ENCODE data around the gene LRRC18.

The LRRC18 gene

DNA sequence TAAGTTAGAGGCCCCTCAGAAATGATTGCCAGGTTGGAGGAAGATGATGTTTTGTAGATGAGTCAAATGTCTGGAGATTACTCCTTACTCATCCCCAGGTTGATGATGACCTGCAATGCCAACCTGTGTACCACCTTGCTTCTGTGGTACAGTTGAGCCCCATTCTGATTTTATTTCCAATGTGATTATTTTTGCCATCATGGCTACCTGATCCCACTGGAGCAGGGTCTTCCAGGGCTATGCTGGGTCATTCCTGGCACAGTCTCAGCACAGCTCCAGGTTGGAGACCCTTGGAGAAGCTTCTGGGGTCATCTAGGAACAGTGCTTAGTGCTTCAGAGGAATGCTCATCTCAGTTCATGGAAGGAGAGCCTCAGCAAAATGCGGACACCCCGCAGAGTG, 34.3 kb downstream of the LRRC18 start:
- no peak for DNase-seq

DNA sequence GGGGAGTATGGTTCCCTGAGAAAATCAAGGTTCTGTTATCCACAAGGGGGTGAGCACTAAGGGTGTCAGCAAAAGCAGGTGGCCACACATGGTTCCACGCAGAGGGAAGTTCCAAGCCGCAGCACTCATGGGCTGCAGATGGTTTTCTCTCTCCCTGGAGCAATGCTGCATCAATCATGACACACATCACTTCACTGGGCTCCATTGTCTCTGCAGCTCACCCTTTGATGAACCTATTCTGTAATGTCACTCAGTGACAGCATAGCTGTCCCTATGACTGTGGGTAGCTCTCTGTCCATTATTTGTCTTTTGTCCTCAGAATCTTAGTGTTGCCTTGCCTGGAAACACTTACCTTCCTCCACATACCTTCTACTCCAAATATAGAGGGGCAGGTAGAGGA, 34.8 kb downstream of the LRRC18 start:
- no peak for DNase-seq

DNA sequence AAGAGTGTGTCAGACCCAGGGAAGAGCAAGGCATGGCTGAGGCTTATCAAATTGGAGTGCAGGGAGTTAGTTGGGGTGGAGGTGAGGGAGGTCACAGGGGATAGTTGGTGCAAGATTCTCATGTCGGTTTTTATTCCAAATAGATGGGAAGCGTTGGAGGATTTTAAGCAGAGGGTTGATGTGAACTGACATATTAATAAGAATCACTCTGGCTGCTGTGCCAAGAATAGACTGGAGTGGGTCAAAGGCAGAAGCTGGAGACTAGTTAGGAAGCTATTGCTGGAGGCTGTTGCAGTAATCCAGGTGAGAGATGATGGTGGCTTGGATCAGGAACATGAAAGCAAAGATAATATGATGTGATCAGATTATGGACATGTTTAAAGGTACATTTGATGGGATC, 36.5 kb downstream of the LRRC18 start:
- no peak for DNase-seq

DNA sequence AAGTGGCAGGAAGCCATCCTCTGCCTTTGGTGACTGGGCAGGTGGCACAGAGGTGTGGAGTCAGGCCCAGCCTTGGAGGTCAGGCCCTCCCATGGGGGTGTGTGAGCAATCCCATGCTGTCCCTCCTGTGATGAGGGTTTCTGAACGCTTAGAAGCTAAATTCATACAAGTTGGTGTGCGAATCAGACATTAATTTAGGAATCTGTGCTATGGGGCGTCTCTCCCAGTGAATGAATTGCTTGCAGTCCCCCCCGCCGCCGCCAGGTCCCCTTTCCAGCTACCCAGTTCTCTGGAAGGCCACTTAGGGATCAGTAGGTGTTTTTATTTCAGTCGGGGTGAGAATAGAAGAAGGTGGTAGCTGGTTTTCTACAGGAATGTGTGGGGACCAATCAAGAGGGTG, 37.5 kb downstream of the LRRC18 start:
- no peak for DNase-seq

DNA sequence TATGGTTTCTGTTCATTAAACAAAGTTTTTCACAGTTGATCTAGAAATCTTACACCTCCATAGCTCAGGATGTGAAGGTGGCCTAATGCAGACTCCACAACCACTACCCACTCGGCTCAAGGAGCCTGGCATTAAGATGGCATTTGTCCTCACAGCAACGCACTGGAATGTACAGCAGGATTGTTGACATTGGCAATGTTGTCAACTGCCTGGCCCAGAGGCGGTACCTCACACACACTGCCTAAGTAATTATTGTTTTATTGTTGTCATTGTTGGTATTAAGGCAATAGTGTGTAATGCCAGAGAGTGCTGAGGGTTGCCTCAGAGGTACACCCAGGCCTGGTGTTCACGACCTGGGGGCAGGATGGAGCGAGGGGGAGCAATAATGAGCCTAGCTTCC, 38.3 kb downstream of the LRRC18 start:
- no peak for DNase-seq

DNA sequence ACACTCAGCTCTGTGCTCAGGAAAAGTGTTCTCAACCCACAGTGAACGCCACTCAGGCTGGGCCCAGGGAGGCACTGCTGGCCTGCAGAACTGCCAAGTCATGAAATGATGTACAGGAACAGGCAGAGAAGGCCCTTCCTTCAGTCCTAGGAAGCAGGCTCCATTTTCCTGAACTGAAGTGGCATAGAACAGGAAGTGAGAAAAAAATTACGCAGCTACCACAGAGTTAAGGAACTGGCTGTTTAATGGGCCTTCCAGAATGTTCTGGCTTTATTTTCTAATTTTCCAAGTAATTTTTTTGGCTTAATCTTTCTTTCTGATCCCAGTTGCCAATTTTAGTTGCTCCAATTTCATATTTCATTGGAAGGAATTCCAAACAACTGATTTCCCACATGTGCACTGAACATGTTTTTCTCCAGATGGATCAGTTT, 39.3 kb downstream of the LRRC18 start:
- no peak for DNase-seq

DNA sequence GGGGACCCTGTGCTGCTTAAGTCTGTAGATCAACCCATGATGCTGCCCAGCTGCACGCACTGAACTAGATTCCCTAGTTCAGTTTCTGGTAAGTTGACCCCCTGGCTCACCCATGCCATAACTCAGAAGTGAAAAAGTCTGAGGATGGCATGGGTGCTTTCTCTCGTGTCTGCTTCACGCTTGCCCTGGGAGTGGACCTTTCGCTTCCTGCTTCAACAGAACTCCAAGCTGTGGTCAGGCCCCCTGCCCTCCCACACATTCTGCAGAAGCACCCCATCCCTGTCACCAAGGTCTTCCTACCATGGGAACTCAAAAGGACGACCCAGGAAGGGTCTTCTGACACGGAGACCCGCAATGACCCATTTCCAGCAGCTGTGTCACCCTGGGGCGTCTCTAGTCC, 39.9 kb downstream of the LRRC18 start:
- DNase-seq = no peak

DNA sequence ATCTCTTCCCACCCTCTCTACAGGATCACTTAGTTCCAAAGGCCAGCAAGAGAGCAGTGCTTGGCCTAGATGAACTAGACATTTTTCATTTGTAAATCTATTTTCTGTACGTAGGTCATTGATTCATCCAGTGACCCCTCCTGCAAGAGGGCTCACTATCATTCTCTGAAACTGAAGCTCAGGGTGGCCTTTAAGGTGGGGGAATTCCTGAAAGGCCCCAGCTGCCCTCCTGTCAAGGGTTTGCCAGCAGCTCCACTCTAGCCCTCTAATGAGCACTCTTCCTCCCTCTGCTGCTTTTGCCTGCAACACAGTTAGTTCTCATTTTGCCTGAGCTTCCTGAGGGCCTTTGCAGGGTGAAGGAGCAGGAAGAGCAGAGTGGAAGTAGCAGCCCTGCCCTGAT, 41.2 kb downstream of the LRRC18 start:
- no peak for DNase-seq

DNA sequence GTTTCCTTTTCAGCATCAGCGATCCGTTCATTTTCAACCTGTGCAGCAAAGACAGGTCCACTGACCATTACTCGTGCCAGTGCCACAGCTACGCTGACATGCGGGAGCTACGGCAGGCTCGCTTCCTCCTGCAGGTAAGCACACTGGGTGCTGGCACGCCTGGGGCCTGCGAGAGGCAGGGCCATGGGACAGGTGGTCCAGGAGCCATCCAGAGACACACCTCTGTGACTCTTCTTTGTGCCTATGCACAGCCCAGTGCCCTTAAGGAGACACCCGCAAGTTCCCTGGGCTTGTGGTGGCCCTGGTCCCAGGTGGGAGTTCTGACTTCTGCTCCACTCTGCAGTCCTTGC, 42.2 kb downstream of the LRRC18 start:
- DNase-seq = no peak

DNA sequence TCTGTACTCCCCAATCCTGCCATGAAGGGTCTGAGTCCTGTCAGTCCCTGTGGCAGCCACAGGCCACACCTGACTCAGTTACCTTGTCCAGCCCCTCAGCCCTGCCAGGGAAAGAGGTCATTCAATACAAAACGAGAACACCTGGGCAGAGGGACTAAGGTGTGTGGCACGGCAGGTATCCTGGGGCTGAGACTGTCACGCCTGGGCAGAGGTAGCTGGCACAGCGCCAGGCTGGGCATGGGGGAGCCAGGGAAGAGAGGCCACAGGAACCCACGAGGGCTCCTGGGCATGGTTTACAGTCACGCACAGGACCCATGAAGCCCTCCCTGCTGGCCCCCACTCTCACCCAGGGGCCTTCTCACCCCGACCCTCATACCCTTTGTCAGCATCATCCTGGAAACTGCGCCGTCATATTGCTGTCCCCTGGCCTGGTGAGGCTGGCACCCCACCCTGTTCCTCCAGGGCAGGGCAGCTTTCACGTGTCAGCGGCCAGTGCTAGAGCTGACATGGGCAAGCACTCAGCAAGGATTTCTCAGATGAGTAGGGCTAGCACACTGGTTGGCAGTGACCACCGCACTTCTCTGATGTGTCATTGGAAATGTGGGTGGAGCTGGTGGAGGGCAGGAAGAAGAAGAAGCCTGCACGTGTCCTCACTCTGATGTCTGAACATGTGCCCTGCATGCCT, 42.7 kb downstream of the LRRC18 start:
- no peak for DNase-seq

DNA sequence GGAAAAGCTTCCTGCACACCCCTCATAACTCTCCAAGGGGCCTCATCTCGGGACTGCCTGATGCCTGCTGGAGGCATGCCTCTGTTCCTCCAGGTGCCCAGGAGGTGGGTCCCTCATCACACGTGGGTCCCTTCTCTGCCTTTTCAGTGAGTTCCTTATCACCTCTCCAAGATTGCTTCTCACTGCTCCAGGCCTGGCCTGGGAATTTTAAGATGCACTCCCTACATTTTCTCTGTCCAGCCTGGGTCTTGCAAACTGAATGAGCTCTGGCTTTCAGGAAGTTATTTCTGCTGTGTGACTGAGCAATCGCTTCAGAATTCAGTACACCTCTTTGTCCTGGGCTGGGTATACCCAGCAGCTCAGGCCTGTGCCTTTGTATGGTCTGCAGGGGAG, 43.8 kb downstream of the LRRC18 start:
- DNase-seq = no peak

DNA sequence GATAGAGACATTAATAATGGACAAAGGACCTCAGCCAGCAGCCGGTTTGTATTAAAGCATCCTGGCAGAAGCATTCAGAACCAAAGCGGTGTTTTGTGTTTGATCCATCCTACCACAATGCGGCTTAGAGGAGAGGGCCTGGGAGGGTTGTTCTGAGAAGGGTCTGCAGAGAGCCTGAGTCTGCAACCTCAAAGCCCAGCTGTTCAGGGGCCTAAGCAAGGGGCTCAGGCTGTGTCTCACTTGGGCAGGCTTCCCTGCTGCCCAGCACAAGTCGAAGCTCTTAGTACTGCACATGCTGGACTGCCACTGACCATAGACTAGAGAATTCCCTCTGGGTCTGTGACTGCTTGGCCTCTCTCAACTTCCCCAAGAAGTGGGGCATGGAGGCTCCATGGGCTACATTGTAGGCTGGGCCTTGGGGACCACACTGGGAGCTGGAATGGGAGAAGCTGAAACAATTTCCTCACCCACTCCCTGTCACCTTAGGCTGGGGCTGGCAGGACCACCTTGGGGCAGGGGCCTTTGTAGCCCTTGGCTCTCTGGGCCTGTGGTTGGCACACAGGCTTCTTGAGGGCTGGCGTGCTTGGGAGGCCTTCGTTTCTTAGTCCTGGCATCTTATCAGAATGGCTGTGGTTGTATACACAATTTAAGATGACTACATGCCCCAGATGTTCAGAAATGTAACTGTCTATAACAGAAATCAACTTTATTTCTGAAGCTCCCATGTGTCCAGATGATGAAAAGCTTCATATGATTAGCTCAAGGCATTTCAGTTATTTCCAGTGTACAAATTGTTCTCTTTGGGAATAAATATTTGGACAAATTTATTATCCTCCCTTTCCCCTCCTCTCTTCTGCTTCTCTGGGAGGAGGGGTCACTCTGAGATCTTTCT, 44.5 kb downstream of the LRRC18 start:
- no peak for DNase-seq

DNA sequence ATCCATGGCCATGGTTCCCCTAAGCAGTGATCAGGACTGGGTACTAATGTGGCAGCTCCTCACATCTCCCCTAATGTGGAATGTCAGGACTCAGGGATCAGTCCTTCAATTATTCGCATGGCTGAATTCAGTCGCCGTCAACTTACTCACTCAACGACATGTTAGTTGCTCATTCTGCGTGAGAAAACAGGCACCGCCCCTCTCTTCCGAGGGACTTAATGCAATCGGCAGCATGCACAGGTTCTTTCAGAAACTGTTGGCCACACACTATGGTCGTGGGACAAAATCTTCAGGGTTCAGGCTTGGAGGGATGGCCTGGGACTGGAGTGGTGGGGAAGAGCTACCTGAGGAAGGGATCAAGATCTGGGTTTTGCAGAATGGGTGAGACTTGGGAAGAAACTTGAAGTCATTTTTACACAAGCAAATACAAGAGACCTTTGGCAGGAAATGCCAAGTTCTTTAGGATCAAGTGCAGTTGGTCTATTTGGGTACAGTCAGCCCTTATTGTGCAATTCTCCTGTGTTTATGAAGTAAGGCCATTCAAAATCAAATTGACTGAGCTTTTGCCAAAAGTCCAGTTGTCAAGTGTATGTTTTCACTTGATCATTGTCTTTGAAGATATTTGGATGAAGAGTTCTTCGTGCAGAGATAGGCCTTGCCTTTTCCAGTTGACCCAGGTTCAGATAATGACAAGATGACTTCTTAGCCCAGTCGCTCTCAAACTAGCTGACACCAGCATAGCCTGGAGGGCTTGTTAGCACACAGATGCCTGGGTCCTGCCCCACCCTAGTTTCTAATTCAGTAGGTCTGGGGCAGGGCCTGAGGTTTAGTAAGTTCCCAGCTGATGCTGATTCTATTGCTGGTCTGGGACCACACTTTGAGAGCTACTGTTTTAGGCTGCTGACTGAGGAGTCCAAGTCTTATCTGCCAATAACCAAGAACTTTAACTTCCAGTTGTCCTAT, 48.5 kb downstream of the LRRC18 start:
- DNase-seq = no peak

DNA sequence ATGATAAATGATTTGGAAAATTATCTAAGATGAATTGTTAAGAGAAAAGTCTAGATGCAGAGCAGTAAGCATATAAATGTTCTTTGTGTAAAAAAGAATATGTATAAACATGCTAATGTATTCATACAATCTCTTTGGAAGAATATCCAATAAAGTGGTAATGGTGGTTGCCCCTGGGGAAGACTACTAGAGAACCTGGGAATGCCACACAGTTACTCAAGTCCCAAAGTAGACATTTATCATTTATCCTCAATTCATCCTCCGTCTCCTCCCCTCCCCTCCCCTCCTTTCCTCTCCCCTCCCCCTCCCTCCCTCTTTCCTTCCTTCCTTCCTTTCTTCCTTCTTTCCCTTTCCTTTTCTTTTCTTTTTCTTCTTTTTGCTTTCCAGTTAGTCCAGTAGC, 51.7 kb downstream of the LRRC18 start:
- DNase-seq = no peak

DNA sequence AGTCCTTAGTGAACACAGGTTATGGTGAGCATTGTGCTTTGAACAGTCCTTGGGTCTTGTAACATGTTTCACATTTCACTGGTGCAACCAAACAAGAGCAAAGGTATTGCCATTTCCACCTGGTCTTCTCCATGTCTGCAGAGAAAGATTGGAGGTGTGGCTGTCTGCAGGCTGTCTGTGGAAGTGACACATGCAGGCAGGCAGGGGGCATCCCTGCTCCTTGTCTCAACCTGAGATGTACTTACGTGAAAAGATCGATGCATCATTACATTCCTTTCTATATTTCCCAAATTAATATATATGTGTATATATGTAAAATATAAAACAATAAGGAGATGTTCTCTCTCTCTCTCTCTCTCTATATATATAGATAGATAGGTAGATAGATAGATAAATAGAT, 54.3 kb downstream of the LRRC18 start:
- no peak for DNase-seq

DNA sequence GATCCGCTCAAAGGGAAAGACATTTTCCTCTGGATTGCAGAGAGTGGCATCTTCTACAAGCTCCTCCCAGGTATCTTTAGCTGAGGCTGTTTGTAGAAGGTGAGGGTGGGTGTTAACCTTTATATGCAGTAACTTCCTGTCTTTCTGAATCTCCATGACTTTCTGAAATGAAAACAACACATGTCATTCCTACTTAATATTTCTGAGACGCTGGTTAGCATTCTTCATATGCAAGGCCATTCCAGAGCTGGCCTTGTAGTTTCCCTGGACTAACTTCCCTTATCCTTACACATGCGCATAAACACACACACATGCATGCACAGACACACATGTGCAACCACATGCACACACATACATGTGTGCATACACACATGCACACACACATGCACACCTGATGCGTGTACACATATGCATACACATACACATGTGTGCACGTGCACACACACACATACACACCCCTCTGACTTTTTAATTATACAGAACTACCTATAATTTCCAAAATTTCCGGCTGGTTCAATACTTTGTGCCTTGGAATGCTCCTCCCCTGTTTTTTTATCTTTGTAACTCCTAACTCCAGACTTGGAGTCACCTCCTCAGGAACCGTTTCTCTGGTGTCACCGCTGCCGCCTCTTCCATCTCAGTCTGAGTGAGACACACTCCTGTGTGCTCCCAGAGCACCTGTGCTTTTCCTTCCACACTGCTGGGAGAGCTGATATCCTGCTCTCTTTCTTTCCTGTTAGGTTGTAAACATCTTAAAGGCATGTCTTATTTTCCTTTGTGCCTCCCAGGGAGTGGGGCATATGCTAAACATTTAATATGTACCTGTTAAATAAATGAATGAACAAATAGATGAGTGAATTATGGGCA, 55.2 kb downstream of the LRRC18 start:
- DNase-seq = no peak

DNA sequence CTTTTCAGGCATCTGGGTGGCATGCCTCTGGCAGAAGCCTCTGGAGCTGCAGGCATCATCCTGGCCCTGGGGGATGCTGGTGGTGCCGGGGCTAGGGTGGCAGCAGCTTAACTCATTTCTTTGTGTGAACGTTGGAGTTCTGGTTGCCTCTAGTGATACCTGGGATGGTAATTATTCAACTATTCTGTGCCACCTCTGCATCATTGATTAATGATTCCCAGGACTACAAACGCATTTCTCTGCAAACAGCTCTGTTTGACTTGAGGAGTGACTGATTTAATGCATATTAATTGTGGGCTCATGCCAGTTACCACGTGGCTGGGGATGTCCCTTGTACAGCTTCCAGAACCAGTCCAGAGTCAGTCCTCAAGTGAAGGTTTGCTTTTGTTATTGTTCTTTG, 55.9 kb downstream of the LRRC18 start:
- no peak for DNase-seq

DNA sequence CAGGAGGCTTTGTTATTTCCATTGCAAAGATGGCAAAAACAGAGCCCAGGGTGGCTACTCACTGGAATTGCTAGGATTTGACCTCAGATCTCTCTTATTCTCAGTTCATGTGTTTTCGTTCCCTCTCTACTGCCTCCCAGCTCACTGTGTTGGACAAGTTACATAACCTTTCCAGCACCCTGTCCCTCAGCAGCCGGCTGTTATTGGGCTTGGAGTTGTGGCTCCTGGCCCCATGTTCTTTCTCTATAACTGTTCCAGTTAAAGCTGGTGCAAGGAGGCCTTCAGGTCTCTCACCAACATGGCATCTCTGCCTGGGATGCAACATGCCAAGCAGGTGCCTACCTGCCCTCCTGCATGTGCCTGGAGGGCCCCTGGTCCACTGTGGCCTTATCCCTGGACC, 56.8 kb downstream of the LRRC18 start:
- no peak for DNase-seq

DNA sequence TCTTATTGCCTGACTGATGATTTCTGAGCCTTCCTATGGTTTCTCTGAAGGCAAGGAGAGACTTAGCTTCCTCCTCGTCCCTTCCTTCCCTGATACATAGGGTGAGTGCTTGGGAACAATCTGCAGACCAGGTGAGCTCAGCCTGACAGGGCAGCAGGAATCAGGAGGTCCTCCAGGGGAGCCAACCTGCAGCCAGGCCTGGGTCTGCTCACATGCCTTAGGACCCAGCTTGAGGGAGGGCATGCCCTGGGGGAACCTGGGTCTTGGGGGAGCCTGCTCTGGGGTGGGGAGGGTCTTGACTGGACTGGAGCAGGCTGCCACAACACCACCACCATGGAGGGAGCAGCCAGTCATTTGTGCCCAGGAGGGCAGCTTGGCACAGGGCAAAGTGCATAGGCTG, 57.7 kb downstream of the LRRC18 start:
- DNase-seq = no peak

DNA sequence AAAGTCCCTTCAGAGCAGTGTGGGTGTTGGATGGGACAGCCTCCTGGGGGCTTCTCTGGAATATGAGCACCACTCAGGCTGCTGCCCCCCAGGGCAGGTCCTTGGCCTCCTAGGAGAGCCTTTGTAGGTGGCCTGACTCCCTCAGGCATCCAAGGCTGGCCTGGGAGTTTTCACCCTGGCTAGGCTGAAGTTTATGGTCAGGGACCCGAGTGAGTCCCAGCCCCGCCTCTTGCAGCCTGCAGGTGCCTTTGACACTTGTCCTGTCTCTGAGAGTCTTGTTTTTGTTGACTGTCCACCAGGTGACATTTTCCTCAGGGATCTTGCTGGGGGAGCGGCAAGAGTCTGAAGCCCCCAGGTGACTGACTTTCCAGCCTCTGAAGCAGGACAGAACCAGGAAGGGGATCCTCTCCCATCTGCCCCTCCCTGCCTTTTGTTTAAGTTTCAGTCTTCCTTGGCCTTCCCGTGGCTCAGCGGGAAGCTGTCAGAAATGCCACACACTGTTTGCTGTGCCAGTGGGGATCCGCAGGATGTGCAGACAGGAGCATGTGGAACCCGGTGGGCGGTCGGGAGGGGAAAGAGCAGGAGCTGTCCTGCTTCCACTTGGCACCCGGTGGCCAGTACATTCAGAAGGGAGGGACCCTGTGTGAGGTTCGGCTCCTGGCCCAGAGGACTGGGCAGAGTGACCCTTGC, 59.5 kb downstream of the LRRC18 start:
- DNase-seq = no peak

DNA sequence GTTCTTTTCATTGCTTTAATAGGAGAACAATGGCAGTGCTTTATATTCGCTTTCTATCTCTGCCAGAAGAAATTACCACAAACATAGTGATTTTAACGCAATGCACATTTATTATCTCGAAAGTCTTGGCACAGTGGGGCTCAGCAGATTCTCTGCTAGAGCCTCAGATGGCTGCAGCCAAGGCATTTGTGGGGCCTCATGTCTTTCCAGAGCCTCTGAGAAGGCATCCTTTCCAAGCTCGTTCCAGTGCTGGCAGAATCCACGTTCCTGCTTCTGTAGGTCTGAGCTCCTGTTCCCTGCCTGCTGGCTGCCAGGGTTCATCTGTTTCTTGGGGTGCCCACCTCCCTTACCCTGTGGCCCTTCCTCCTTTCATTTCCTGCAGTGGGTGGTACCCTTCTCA, 60.2 kb downstream of the LRRC18 start:
- no peak for DNase-seq

DNA sequence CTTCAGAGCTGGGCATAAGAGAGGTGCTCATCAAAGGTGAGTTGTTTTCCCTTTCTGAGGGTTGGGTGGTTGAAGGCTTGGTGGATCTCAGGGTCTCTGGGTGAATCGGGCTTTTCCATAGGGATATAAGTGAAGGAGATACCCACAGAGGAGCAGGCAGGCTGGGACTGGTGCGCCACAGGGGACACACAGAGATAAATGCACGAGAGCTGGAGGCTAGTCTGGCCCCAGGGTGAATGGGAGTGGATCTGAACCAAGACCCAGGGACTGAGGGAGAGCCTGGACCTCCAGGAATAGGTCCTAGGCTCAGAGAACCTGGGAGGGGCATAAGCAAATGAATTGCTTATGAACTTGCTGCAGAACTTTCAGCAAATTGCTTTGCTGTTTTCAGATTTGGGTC, 61.5 kb downstream of the LRRC18 start:
- no peak for DNase-seq
